K562 (cell line): ENCODE results near the gene SLC4A9. TPM values are rescaled to one million over a fixed set of nuclear protein-coding genes. Genes with fewer than 3 reads are reported as not detected.

Source experiments
- ARID1B ChIP-seq: fragments of 450-650 bp; IDR thresholded peaks from 2 replicates; pipeline ENCODE4 v1.6.1; 2016; ENCODE audit warnings: antibody characterized with exemption, mild to moderate bottlenecking, inconsistent platforms
- FIP1L1 ChIP-seq: fragments of 200-400 bp; formaldehyde crosslinking; IDR thresholded peaks from 2 replicates; pipeline ENCODE4 v1.6.1; 2018; ENCODE audit warnings: mild to moderate bottlenecking, low read depth, low read length; ENCODE audit not compliant: poor library complexity, severe bottlenecking
- HNRNPK ChIP-seq: fragments of 200-400 bp; formaldehyde crosslinking; IDR thresholded peaks from one replicate; pipeline ENCODE4 v1.6.1; 2018; ENCODE audit warnings: mild to moderate bottlenecking, low read depth, low read length; ENCODE audit not compliant: poor library complexity, severe bottlenecking
- KDM2B ChIP-seq: fragments of 250-450 bp; sonication (Bioruptor Pico); IDR thresholded peaks from 2 replicates; pipeline ENCODE4 v1.8.0; 2021; ENCODE audit warnings: mild to moderate bottlenecking, moderate library complexity
- NR2C2 ChIP-seq, 2 experiments: fragments of 200-800 bp in 1 of 2; sonication (Bioruptor generic) in 1 of 2; sonication (generic) in 1 of 2; formaldehyde crosslinking in 1 of 2; IDR thresholded peaks; 2 replicates each; pipeline versions ENCODE4 v1.6.1 to v1.8.0; 2016 to 2022; ENCODE audit warnings: mild to moderate bottlenecking in 1 of 2, missing compliant biosample characterization in 1 of 2, missing genetic modification characterization in 1 of 2, missing genetic modification reagents in 1 of 2
- RBFOX2 ChIP-seq: fragments of 200-400 bp; formaldehyde crosslinking; IDR thresholded peaks from 2 replicates; pipeline ENCODE4 v1.6.1; 2017; ENCODE audit warnings: low read depth, mild to moderate bottlenecking, low read length, moderate library complexity
- SMC3 ChIP-seq: conservative IDR thresholded peaks from 2 replicates; pipeline ENCODE4 v1.6.1; 2011; ENCODE audit warnings: low read depth, low read length, improper control_type of control experiment; ENCODE audit not compliant: insufficient read depth
- SREBF1 ChIP-seq: fragments of 150-350 bp; IDR thresholded peaks from 2 replicates; pipeline ENCODE4 v1.6.1; 2014; ENCODE audit warnings: antibody characterized with exemption, low read depth, low read length, borderline replicate concordance
- TOE1 ChIP-seq, 2 experiments: fragments of 450-650 bp in 1 of 2; sonication (generic) in 1 of 2; formaldehyde crosslinking in 1 of 2; IDR thresholded peaks; 2 replicates each; pipeline versions ENCODE4 v1.7.1 to v1.8.0; 2016 to 2022; ENCODE audit warnings: borderline replicate concordance in 2 of 2, mild to moderate bottlenecking in 2 of 2, antibody characterized with exemption in 1 of 2, inconsistent platforms in 1 of 2, low read depth in 1 of 2, missing genetic modification reagents in 1 of 2, moderate library complexity in 1 of 2
- XRCC4 ChIP-seq: IDR thresholded peaks from one replicate; pipeline ENCODE4 v1.6.1; 2011; ENCODE audit not compliant: insufficient read depth, insufficient read length; ENCODE audit errors: extremely low read depth
- ZSCAN32 ChIP-seq: fragments of 450-650 bp; formaldehyde crosslinking; IDR thresholded peaks from 2 replicates; pipeline ENCODE4 v1.4.0; 2020; ENCODE audit warnings: mild to moderate bottlenecking, moderate library complexity
- polyA plus RNA-seq, 8 experiments: library from polyadenylated mRNA; depleted of rRNA in 4 of 8; stranded (reverse) in 5 of 8; unstranded in 3 of 8; fragments of >200 nt; fragmentation: Nextera tagmentation in 2 of 8; fragmentation: Illumina TruSeq in 1 of 8; extraction: Ambion mirVana in 2 of 8; extraction: Trizol in 1 of 8; gene quantifications; 2 replicates each; pipeline versions ENCODE4 v1.2.1 to v1.2.3, GENCODE V29; 2011 to 2014; ENCODE audit warnings: inconsistent platforms in 1 of 8, missing spikeins in 1 of 8
- total RNA-seq, 7 experiments: library from RNA; depleted of rRNA in 6 of 7; stranded (reverse); fragments of >200 nt in 6 of 7; fragmentation: Illumina TruSeq in 2 of 7; extraction: Trizol in 2 of 7; gene quantifications; 2 replicates each; pipeline versions ENCODE4 v1.2.1 to v1.2.3, GENCODE V29; 2011 to 2021; ENCODE audit warnings: low replicate concordance in 1 of 7
- TF ChIP-seq, protein P1 (sequence below): fragments of 250-450 bp; sonication (Bioruptor Pico); IDR thresholded peaks from 2 replicates; pipeline ENCODE4 v1.5.0; 2020; ENCODE audit warnings: mild to moderate bottlenecking, borderline replicate concordance
- TF ChIP-seq, protein P2 (sequence below): fragments of 250-450 bp; sonication (Bioruptor Pico); IDR thresholded peaks from 2 replicates; pipeline ENCODE4 v1.9.0; 2021; ENCODE audit warnings: mild to moderate bottlenecking, inconsistent platforms
- TF ChIP-seq, protein P3 (sequence below): sonication (generic); formaldehyde crosslinking; IDR thresholded peaks from 2 replicates; pipeline ENCODE4 v1.5.0; 2020; ENCODE audit warnings: missing genetic modification reagents
- TF ChIP-seq, protein P4 (sequence below), 3 experiments: IDR thresholded peaks in 2 of 3; conservative IDR thresholded peaks in 1 of 3; 2 replicates each; pipeline ENCODE4 v1.5.1; 2011 to 2012; ENCODE audit warnings: low read length in 3 of 3, mild to moderate bottlenecking in 3 of 3, control low read depth in 2 of 3, improper control_type of control experiment in 1 of 3, inconsistent platforms in 1 of 3, low read depth in 1 of 3, mixed read lengths in 1 of 3, moderate library complexity in 1 of 3; ENCODE audit not compliant: insufficient read depth in 2 of 3

Gene SLC4A9
- total and polyA plus RNA-seq, 9 of the 15 experiments (the other 6 are each of a cell fraction or from before 2014, with no cell fraction given): 0.05 to 0.13 TPM; not detected in 7

DNA sequence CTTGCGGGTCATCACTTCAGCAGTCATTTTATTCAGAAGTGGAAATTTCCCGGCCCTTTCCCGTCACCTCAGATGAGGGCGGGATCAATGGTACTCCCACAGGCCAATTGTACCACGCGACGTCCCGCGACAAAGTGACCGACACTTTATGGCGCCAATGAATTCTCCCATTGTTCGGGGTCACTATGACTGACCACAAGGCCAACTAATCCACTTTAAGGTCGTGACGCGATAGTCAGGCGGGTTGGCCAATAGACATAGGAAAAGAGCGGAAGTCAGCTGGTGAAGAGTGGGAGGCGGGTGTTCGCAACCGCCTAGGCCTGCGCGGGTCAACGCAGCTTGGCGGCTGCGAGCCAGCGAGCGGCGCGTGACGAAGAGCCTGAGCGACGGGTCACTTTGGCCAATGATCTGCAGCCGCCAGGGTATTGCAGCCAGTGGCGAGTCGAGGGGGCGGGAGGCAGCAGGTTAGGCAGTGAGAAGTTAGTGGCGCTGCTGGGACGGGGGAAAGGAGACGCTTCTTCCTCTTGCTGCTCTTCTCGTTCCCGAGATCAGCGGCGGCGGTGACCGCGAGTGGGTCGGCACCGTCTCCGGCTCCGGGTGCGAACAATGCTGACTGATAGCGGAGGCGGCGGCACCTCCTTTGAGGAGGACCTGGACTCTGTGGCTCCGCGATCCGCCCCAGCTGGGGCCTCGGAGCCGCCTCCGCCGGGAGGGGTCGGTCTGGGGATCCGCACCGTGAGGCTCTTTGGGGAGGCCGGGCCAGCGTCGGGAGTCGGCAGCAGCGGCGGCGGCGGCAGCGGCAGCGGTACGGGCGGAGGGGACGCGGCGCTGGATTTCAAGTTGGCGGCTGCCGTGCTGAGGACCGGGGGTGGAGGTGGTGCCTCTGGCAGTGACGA, 41.6 kb downstream of the SLC4A9 start, which contains the start of gene ANKHD1 (continued):
- TF ChIP-seq, protein P1, sequence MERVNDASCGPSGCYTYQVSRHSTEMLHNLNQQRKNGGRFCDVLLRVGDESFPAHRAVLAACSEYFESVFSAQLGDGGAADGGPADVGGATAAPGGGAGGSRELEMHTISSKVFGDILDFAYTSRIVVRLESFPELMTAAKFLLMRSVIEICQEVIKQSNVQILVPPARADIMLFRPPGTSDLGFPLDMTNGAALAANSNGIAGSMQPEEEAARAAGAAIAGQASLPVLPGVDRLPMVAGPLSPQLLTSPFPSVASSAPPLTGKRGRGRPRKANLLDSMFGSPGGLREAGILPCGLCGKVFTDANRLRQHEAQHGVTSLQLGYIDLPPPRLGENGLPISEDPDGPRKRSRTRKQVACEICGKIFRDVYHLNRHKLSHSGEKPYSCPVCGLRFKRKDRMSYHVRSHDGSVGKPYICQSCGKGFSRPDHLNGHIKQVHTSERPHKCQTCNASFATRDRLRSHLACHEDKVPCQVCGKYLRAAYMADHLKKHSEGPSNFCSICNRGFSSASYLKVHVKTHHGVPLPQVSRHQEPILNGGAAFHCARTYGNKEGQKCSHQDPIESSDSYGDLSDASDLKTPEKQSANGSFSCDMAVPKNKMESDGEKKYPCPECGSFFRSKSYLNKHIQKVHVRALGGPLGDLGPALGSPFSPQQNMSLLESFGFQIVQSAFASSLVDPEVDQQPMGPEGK: no peak
- no peak for TF ChIP-seq ARID1B
- TF ChIP-seq ZSCAN32 (CRISPR knock-in tag): 0 out of 2 replicates have a peak, but pooled peaks have one; percentile 30
- TF ChIP-seq SREBF1: peak; percentile 65
- TF ChIP-seq FIP1L1: peak; percentile 49
- no peak for TF ChIP-seq HNRNPK
- TF ChIP-seq, protein P2, sequence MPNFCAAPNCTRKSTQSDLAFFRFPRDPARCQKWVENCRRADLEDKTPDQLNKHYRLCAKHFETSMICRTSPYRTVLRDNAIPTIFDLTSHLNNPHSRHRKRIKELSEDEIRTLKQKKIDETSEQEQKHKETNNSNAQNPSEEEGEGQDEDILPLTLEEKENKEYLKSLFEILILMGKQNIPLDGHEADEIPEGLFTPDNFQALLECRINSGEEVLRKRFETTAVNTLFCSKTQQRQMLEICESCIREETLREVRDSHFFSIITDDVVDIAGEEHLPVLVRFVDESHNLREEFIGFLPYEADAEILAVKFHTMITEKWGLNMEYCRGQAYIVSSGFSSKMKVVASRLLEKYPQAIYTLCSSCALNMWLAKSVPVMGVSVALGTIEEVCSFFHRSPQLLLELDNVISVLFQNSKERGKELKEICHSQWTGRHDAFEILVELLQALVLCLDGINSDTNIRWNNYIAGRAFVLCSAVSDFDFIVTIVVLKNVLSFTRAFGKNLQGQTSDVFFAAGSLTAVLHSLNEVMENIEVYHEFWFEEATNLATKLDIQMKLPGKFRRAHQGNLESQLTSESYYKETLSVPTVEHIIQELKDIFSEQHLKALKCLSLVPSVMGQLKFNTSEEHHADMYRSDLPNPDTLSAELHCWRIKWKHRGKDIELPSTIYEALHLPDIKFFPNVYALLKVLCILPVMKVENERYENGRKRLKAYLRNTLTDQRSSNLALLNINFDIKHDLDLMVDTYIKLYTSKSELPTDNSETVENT: peak; percentile 96
- TF ChIP-seq, protein P3, sequence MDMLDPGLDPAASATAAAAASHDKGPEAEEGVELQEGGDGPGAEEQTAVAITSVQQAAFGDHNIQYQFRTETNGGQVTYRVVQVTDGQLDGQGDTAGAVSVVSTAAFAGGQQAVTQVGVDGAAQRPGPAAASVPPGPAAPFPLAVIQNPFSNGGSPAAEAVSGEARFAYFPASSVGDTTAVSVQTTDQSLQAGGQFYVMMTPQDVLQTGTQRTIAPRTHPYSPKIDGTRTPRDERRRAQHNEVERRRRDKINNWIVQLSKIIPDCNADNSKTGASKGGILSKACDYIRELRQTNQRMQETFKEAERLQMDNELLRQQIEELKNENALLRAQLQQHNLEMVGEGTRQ (CRISPR knock-in tag): peak; percentile 84
- peak; percentile 84 for TF ChIP-seq TOE1 (IDR thresholded peaks at IDR 0.05; ENCODE audit: borderline replicate concordance)
- TF ChIP-seq TOE1 (CRISPR knock-in tag; IDR thresholded peaks at IDR 0.05; ENCODE audit: borderline replicate concordance, low read depth): no peak; the same call in 1 of the 2 replicates
- peak; percentile 7; the same call in 1 of the 2 replicates for TF ChIP-seq KDM2B (CRISPR knock-in tag)
- peak; percentile 62; the same call in 1 of the 2 replicates for TF ChIP-seq NR2C2 (CRISPR knock-in tag; IDR thresholded peaks at IDR 0.05)
- peak; percentile 99 for TF ChIP-seq NR2C2 (tag; IDR thresholded peaks at IDR 0.05)
- no peak for TF ChIP-seq XRCC4
- TF ChIP-seq, protein P4, sequence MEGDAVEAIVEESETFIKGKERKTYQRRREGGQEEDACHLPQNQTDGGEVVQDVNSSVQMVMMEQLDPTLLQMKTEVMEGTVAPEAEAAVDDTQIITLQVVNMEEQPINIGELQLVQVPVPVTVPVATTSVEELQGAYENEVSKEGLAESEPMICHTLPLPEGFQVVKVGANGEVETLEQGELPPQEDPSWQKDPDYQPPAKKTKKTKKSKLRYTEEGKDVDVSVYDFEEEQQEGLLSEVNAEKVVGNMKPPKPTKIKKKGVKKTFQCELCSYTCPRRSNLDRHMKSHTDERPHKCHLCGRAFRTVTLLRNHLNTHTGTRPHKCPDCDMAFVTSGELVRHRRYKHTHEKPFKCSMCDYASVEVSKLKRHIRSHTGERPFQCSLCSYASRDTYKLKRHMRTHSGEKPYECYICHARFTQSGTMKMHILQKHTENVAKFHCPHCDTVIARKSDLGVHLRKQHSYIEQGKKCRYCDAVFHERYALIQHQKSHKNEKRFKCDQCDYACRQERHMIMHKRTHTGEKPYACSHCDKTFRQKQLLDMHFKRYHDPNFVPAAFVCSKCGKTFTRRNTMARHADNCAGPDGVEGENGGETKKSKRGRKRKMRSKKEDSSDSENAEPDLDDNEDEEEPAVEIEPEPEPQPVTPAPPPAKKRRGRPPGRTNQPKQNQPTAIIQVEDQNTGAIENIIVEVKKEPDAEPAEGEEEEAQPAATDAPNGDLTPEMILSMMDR (IDR thresholded peaks at IDR 0.05 in 2 of 3, conservative IDR thresholded peaks at IDR 0.05 in 1 of 3; ENCODE audit: insufficient read depth in 2 of 3, low read depth in 1 of 3, low read length in 3 of 3): peak in 1 of 3 experiments; percentile 15; a peak in 1 of 6 replicates
- TF ChIP-seq SMC3: no peak
- peak; percentile 95 for TF ChIP-seq RBFOX2
